ENCODE measurements around the gene FAM200C. TPM values are rescaled to one million over a fixed set of nuclear protein-coding genes. Genes with fewer than 3 reads are reported as not detected.

The FAM200C gene
- total and polyA plus RNA-seq, 7 experiments from 2014 or later = 0.22 to 0.94 (median 0.61) TPM; not detected in 1

DNA sequence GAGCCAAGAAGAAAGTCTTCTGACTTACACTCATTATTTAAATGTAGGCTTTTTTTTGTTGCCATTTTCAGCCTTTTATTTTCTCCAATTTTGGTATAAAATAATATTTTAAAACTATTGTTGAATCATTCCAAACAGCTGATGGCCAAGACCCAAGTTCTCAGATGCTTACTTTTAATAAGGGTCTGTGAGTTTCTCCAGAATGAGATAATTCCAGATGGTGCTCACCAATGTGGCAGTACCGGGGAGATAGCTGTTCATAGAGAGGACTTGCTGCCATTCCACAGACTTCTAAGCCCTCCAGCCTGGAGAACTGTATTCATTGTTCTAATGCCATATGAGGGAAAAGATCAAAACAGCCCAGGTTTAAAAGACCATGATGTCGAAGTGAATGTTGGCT, 24.2 kb downstream of the FAM200C start:
- no peaks in the 10 kb centered on the region for H3K9me3 ChIP-seq (ENCODE audit: control insufficient read depth in 2 of 3, low read length in 3 of 3)
- H3K27ac ChIP-seq (ENCODE audit: low read depth, low read length) = no peak overlapping the region
- ChIA-PET CTCF (interaction anchor here (1.4 kb wide), 1 partner anchor 64 kb away, joined by 4 read pairs; no protein-coding TSS in a partner anchor), POLR2A (interaction anchor here (0.6 kb wide), 1 partner anchor 1146 kb away, joined by 3 read pairs; no protein-coding TSS in a partner anchor)
- intact Hi-C loops (cut with micrococcal nuclease) = no loop called here
- Mint-ChIP-seq H3K27me3 (peaks cover 54 to 71% (median 64%) of the 10 kb centered on the region in 5 donors), H3K4me3 (no peak overlapping the region), H3K4me1 (peaks cover 0 to 5% (median 3%) of the 10 kb centered on the region in 7 donors), H3K27ac (no peak overlapping the region), H3K36me3 (no peaks in the 10 kb centered on the region), H3K9me3 (no peaks in the 10 kb centered on the region)
- ATAC-seq = no peak
- DNase-seq = no peak
- no peak overlapping the region for H3K4me3 ChIP-seq (ENCODE audit: low read length)
- H3K36me3 ChIP-seq (ENCODE audit: control insufficient read depth in 2 of 3, insufficient read depth in 3 of 3, low read length in 3 of 3) = no peaks in the 10 kb centered on the region
- H3K4me1 ChIP-seq (ENCODE audit: control insufficient read depth in 2 of 2, insufficient read depth in 2 of 2, low read length in 2 of 2) = no peaks in the 10 kb centered on the region
- peaks cover 0 to 1% of the 10 kb centered on the region in 2 donors for H3K27me3 ChIP-seq (ENCODE audit: control insufficient read depth in 2 of 2, insufficient read depth in 2 of 2, low read length in 2 of 2)

DNA sequence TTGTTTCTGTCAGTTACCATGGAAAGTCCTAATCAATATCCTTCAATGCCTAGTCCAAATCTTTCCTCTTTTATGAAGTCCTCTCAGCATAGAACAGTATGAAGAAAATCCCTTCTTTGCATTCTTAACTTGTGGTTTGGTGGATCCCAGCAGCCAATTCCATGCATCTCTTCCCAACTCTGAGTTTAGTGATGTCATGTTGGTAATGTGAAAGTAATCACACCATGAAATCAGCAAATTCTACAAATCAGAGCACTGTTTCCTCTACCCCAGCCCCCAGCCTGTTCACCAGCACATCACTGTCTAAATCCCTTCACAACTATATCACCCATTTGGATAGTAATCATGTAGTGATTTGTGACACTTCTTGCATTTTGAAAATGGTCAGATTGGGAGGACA, 24.7 kb downstream of the FAM200C start:
- no peak overlapping the region for H3K4me3 ChIP-seq (ENCODE audit: low read length)
- H3K9me3 ChIP-seq (ENCODE audit: control insufficient read depth in 2 of 3, low read length in 3 of 3) = no peaks in the 10 kb centered on the region
- ATAC-seq (no peak), DNase-seq (no peak)
- no peak overlapping the region for H3K27ac Mint-ChIP-seq
- H3K27me3 Mint-ChIP-seq = peaks cover 56 to 70% (median 65%) of the 10 kb centered on the region in 5 donors
- H3K27me3 ChIP-seq (ENCODE audit: control insufficient read depth in 2 of 2, insufficient read depth in 2 of 2, low read length in 2 of 2) = peaks cover 0 to 7% of the 10 kb centered on the region in 2 donors
- H3K4me1 ChIP-seq (ENCODE audit: control insufficient read depth in 2 of 2, insufficient read depth in 2 of 2, low read length in 2 of 2) = no peaks in the 10 kb centered on the region
- no peaks in the 10 kb centered on the region for H3K36me3 ChIP-seq (ENCODE audit: control insufficient read depth in 2 of 3, insufficient read depth in 3 of 3, low read length in 3 of 3)
- no peaks in the 10 kb centered on the region for H3K36me3 Mint-ChIP-seq
- H3K27ac ChIP-seq (ENCODE audit: low read depth, low read length) = no peak overlapping the region
- CTCF ChIA-PET = interaction anchor here (0.6 kb wide), 1 partner anchor 64 kb away, joined by 3 read pairs; no protein-coding TSS in a partner anchor
- intact Hi-C loops (cut with micrococcal nuclease) = no loop called here
- peaks cover 0 to 7% (median 5%) of the 10 kb centered on the region in 7 donors for H3K4me1 Mint-ChIP-seq
- POLR2A ChIA-PET = interaction anchor here (0.6 kb wide), 1 partner anchor 1145 kb away, joined by 3 read pairs; no protein-coding TSS in a partner anchor
- no peaks in the 10 kb centered on the region for H3K9me3 Mint-ChIP-seq
- no peak overlapping the region for H3K4me3 Mint-ChIP-seq

DNA sequence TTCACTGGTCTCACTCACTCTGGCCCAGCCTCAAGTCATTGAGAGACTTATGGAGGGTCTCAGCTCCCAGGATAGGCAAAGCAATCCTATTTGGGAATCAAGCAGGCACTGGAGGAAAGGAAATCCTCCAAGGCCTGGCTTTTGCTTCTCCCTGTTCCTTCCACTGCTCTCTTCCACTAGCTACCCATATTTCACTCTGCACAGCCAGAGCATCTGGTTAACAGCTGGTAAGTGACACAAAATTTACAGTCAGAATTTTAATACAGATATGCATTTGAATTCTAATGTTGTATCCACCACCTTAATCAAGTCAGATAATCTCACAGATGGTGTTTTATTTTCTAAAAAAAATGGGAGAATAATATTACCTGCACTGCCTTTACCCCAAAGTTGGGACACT, 28.6 kb downstream of the FAM200C start:
- no peak overlapping the region for H3K27ac ChIP-seq (ENCODE audit: low read depth, low read length)
- H3K4me3 ChIP-seq (ENCODE audit: low read length) = no peak overlapping the region
- no peaks in the 10 kb centered on the region for H3K36me3 ChIP-seq (ENCODE audit: control insufficient read depth in 2 of 3, insufficient read depth in 3 of 3, low read length in 3 of 3)
- Mint-ChIP-seq H3K27ac (no peak overlapping the region), H3K36me3 (peaks cover 0 to 4% (median 0%) of the 10 kb centered on the region in 5 donors), H3K4me1 (peaks cover 6 to 20% (median 17%) of the 10 kb centered on the region in 7 donors), H3K27me3 (peaks cover 75 to 86% (median 80%) of the 10 kb centered on the region in 5 donors), H3K9me3 (no peaks in the 10 kb centered on the region), H3K4me3 (peak overlapping the region; percentile 10 to 81 (median 64))
- H3K4me1 ChIP-seq (ENCODE audit: control insufficient read depth in 2 of 2, insufficient read depth in 2 of 2, low read length in 2 of 2) = peaks cover 0 to 5% of the 10 kb centered on the region in 2 donors
- DNase-seq (no peak), ATAC-seq (no peak)
- intact Hi-C loops (cut with micrococcal nuclease) = no loop called here
- ChIA-PET POLR2A (no interaction called here), CTCF (no interaction called here)
- H3K9me3 ChIP-seq (ENCODE audit: control insufficient read depth in 2 of 3, low read length in 3 of 3) = no peaks in the 10 kb centered on the region
- H3K27me3 ChIP-seq (ENCODE audit: control insufficient read depth in 2 of 2, insufficient read depth in 2 of 2, low read length in 2 of 2) = peaks cover 0 to 23% of the 10 kb centered on the region in 2 donors

DNA sequence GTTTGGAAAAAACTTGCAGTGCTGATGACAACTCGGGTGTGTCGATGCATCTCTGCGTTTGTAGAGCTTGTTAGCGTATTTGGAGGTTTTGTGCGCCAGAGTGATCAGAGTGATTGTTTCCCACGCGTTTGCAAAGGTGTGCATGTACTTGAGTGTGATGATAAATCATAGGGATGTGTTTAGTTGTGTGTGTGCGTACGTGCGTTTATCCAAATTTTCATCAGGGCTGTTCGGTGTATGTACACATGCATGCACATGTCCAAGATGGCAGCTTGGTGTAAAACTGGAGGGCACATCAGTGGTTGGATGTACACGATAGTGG, 29.2 kb downstream of the FAM200C start:
- no peaks in the 10 kb centered on the region for H3K9me3 ChIP-seq (ENCODE audit: control insufficient read depth in 2 of 3, low read length in 3 of 3)
- peaks cover 74 to 80% (median 77%) of the 10 kb centered on the region in 5 donors for H3K27me3 Mint-ChIP-seq
- CTCF ChIA-PET = no interaction called here
- no peak overlapping the region for H3K4me3 ChIP-seq (ENCODE audit: low read length)
- H3K4me1 Mint-ChIP-seq = peaks cover 6 to 20% (median 17%) of the 10 kb centered on the region in 7 donors
- H3K4me3 Mint-ChIP-seq = peak overlapping the region; percentile 43 to 81 (median 64)
- no peaks in the 10 kb centered on the region for H3K36me3 ChIP-seq (ENCODE audit: control insufficient read depth in 2 of 3, insufficient read depth in 3 of 3, low read length in 3 of 3)
- POLR2A ChIA-PET = no interaction called here
- intact Hi-C loops (cut with micrococcal nuclease) = no loop called here
- H3K27me3 ChIP-seq (ENCODE audit: control insufficient read depth in 2 of 2, insufficient read depth in 2 of 2, low read length in 2 of 2) = peaks cover 0 to 23% of the 10 kb centered on the region in 2 donors
- peak overlapping the region in 1 of 9 donors; percentile 12 for H3K27ac Mint-ChIP-seq
- DNase-seq (no peak), ATAC-seq (no peak)
- H3K36me3 Mint-ChIP-seq = peaks cover 0 to 4% (median 0%) of the 10 kb centered on the region in 5 donors
- no peak overlapping the region for H3K27ac ChIP-seq (ENCODE audit: low read depth, low read length)
- H3K9me3 Mint-ChIP-seq = no peaks in the 10 kb centered on the region
- peaks cover 0 to 5% of the 10 kb centered on the region in 2 donors for H3K4me1 ChIP-seq (ENCODE audit: control insufficient read depth in 2 of 2, insufficient read depth in 2 of 2, low read length in 2 of 2)

DNA sequence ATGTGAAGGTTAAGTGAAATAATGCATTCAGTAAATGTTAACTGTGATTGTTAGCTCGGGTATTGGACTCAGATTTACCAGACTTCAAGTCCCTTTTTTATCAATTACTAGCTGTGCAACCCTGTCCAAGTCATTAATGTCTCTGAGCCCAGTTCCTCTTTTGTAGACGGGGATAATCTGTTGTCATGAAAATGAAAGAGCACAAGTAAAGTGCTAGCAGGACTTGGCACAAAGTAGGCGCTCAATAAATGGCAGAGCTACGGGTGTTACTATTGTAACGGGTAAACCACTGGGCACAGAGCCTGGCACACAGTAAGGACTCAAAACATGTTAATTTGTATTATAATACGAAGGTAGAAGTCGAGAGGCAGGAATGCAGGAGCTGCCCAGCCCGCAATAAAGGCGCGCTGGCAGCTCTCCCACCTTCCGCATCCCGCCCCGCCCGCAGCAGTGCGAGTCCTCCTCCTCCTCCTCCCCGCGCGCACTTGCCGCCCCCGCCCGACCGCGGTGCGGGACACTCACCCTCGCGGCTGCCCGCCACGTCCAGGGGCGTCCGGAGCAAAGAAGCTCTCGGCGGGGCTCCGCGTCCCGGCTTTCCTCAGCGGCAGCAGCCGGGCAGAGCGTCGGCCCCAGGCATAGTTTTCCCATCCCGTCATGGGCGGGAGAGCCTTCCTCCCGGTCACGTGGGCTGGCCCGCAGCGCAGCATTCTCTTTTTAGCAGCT, 29.7 kb downstream of the FAM200C start, which contains the start of gene C1QTNF2:
Gene C1QTNF2, minus strand, starts transcription at position 637 of the 723 bp plus-strand sequence. CDS start 15,615 bp downstream, outside the sequence.
- POLR2A ChIA-PET = no interaction called here
- intact Hi-C loops (cut with micrococcal nuclease) = no loop called here
- peaks cover 0 to 5% of the 10 kb centered on the region in 2 donors for H3K4me1 ChIP-seq (ENCODE audit: control insufficient read depth in 2 of 2, insufficient read depth in 2 of 2, low read length in 2 of 2)
- CTCF ChIA-PET = no interaction called here
- Mint-ChIP-seq H3K27me3 (peaks cover 72 to 78% (median 77%) of the 10 kb centered on the region in 5 donors), H3K9me3 (no peaks in the 10 kb centered on the region), H3K4me3 (peak within 1 kb of the TSS; percentile 63 to 81 (median 66)), H3K36me3 (peaks cover 0 to 4% (median 0%) of the 10 kb centered on the region in 5 donors), H3K27ac (peak within 1 kb of the TSS in 1 of 9 donors; percentile 12), H3K4me1 (peaks cover 6 to 20% (median 17%) of the 10 kb centered on the region in 7 donors)
- peak; percentile 27 for ATAC-seq
- H3K27ac ChIP-seq (ENCODE audit: low read depth, low read length) = no peak within 1 kb of the TSS
- peaks cover 0 to 23% of the 10 kb centered on the region in 2 donors for H3K27me3 ChIP-seq (ENCODE audit: control insufficient read depth in 2 of 2, insufficient read depth in 2 of 2, low read length in 2 of 2)
- peak in 1 of 9 donors; percentile 26 for DNase-seq
- H3K9me3 ChIP-seq (ENCODE audit: control insufficient read depth in 2 of 3, low read length in 3 of 3) = no peaks in the 10 kb centered on the region
- peak within 1 kb of the TSS; percentile 33 for H3K4me3 ChIP-seq (ENCODE audit: low read length)
- H3K36me3 ChIP-seq (ENCODE audit: control insufficient read depth in 2 of 3, insufficient read depth in 3 of 3, low read length in 3 of 3) = no peaks in the 10 kb centered on the region

DNA sequence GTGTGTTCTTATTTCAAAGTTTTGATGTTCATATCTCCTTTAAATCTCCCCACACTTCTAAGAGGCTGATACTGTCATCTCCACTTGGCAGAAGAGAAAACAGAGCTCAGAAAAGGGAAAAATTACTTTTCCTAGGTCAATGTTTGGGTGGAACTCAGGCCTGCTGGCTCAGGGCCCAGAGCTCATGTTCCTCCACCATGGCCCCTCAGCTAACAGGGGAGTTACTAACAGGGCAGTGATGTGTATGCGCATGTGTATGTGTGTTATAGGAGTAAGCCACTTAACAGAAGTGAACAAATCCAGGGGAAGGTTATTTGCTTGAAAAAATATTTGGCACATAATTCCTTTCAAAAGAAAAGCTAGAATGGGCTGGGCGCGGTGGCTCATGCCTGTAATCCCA, 32.0 kb downstream of the FAM200C start:
- Mint-ChIP-seq H3K4me3 (no peak overlapping the region), H3K9me3 (no peaks in the 10 kb centered on the region), H3K27me3 (peaks cover 61 to 69% (median 68%) of the 10 kb centered on the region in 5 donors), H3K36me3 (peaks cover 0 to 4% (median 0%) of the 10 kb centered on the region in 5 donors), H3K27ac (no peak overlapping the region), H3K4me1 (peaks cover 6 to 20% (median 17%) of the 10 kb centered on the region in 7 donors)
- DNase-seq = no peak
- ChIA-PET CTCF (no interaction called here), POLR2A (no interaction called here)
- intact Hi-C loops (cut with micrococcal nuclease) = no loop called here
- Histone ChIP-seq H3K4me1 (ENCODE audit: control insufficient read depth in 2 of 2, insufficient read depth in 2 of 2, low read length in 2 of 2) (peaks cover 0 to 5% of the 10 kb centered on the region in 2 donors), H3K9me3 (ENCODE audit: control insufficient read depth in 2 of 3, low read length in 3 of 3) (no peaks in the 10 kb centered on the region), H3K27me3 (ENCODE audit: control insufficient read depth in 2 of 2, insufficient read depth in 2 of 2, low read length in 2 of 2) (peaks cover 0 to 23% of the 10 kb centered on the region in 2 donors), H3K27ac (ENCODE audit: low read depth, low read length) (no peak overlapping the region), H3K4me3 (ENCODE audit: low read length) (no peak overlapping the region), H3K36me3 (ENCODE audit: control insufficient read depth in 2 of 3, insufficient read depth in 3 of 3, low read length in 3 of 3) (no peaks in the 10 kb centered on the region)
- no peak for ATAC-seq
